Choroid plexus epithelial cell (primary cell): Measurements from ENCODE around the gene ATP6V0E1.

Source experiments
- DNase-seq: peaks from one replicate; pipeline ENCODE4 v3.0.0-alpha.2; 2010; ENCODE audit warnings: low read depth
- H3K4me3 ChIP-seq: 2 replicates; pipeline ENCODE4 v1.5.1; 2011; ENCODE audit warnings: low read depth, mild to moderate bottlenecking, control low read depth, low read length, moderate library complexity
- TF ChIP-seq, protein P1 (sequence below): conservative IDR thresholded peaks from 2 replicates; pipeline ENCODE4 v1.5.1; 2011; ENCODE audit warnings: low read depth, mild to moderate bottlenecking, control low read depth, inconsistent platforms, low read length, moderate library complexity

ATP6V0E1 gene

DNA sequence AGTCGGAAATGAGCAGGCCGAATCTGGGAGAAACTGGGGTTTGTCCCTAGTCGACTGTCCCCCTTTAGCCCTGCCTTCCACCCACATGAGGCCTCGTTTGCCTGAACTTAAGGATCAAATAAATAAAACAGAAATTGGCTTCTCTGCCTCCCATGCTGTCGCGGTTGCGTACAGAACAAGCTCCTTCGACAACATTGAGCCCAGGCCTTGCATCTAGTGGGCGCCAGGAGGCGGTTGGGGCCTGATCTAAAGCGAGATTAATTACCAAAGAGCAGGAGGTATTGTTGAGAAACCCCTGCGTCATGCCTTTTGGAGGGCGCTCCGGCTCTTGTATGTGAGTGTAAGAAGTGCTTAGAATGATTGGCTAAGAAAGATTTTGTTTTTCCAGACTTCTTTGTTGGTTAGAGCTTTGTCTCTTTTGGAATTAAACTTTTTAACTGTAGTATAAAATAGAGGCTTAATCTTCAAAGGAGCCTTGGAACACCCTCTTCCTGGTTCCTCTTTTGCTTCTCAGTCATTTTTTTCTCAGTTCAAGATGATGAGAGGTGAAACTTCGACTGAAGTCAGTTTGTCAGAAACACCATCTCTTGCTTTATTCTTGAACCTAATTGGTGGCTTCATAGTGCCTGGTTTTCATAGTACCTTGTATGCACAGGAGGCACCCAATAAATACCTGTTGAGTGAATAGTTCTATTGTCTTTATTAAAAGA is 828 bp downstream of the ATP6V0E1 start:
- DNase-seq = peak; percentile 95
- TF ChIP-seq, protein P1, sequence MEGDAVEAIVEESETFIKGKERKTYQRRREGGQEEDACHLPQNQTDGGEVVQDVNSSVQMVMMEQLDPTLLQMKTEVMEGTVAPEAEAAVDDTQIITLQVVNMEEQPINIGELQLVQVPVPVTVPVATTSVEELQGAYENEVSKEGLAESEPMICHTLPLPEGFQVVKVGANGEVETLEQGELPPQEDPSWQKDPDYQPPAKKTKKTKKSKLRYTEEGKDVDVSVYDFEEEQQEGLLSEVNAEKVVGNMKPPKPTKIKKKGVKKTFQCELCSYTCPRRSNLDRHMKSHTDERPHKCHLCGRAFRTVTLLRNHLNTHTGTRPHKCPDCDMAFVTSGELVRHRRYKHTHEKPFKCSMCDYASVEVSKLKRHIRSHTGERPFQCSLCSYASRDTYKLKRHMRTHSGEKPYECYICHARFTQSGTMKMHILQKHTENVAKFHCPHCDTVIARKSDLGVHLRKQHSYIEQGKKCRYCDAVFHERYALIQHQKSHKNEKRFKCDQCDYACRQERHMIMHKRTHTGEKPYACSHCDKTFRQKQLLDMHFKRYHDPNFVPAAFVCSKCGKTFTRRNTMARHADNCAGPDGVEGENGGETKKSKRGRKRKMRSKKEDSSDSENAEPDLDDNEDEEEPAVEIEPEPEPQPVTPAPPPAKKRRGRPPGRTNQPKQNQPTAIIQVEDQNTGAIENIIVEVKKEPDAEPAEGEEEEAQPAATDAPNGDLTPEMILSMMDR = peak; percentile 88
- H3K4me3 ChIP-seq = peak overlapping the region; percentile 99

GRCh38 chr5:172985596-172985995 is 2.0 kb downstream of the ATP6V0E1 start:
- H3K4me3 ChIP-seq = peak overlapping the region; percentile 17
- DNase-seq = no peak

DNA sequence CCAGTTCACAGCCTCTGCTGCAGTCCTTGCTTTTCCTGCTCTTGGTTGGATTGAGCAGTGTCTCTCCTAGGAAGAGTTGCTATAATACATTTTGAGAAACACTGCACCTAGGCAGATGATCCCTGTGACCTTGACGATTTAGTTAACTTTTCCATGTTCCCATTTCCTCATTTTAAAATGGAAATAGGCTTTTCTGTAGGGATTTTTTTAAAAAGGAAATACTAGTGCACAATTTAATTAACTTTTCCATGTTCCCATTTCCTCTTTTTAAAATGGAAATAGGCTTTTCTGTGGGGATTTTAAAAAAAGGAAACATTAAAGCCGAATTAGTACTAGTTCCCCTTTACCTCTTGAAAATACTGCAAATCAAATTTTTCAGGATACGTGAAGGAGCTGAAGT is 4.7 kb downstream of the ATP6V0E1 start:
- TF ChIP-seq, protein P1 = no peak
- no peak overlapping the region for H3K4me3 ChIP-seq
- no peak for DNase-seq

More at GRCh38 chr5:172985596-172985995, 2.0 kb downstream of the ATP6V0E1 start:
- TF ChIP-seq, protein P1 = no peak

- TF ChIP-seq, protein P1 = no peak
- no peak for DNase-seq
- H3K4me3 ChIP-seq = no peak overlapping the region
These were observed 7.2 kb downstream of the ATP6V0E1 start for GRCh38 chr5:172990776-172991175.

DNA sequence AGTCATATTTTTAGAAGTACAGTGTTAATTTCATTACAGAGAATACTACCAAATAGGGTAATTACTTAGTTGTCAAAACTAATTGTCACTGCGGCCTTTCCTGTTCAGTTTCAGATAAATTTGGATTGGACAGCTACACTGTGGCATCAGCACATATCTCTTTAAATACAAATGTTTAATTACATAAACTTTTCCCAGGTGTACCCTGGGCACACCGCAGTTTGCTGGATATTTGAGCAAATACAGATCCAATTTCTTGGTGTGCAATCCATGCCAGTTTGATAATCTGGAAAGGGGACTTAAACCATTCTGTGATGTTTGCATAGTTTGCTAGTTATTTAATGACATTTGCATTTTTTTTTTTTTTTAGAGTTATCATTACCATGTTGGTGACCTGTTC is 10.8 kb downstream of the ATP6V0E1 start:
- TF ChIP-seq, protein P1 = no peak
- no peak overlapping the region for H3K4me3 ChIP-seq
- no peak for DNase-seq

GRCh38 chr5:172999372-172999973 is 15.9 kb downstream of the ATP6V0E1 start:
- H3K4me3 ChIP-seq = no peak overlapping the region
- no peak for DNase-seq
- TF ChIP-seq, protein P1 = no peak

GRCh38 chr5:172999974-173000373 is 16.4 kb downstream of the ATP6V0E1 start:
- no peak overlapping the region for H3K4me3 ChIP-seq
- TF ChIP-seq, protein P1 = no peak
- DNase-seq = no peak
